GM18909 (cell line): ENCODE measurements around the gene TAGLN3.
"Not testable (repeated sequence)": the region's sequence is repeated elsewhere in the genome, so short reads cannot be mapped to it uniquely, and the experiment has no call there.

Experiments
- ATAC-seq: cut with Tn5 transposase; IDR thresholded peaks from one replicate; pipeline ENCODE4 v1.9.1; 2021; ENCODE audit warnings: mild to moderate bottlenecking; ENCODE audit not compliant: unreplicated experiment, poor library complexity

The TAGLN3 gene

GRCh38 chr3:112005091-112005672, 6.5 kb downstream of the TAGLN3 start:
- ATAC-seq: no peak

DNA sequence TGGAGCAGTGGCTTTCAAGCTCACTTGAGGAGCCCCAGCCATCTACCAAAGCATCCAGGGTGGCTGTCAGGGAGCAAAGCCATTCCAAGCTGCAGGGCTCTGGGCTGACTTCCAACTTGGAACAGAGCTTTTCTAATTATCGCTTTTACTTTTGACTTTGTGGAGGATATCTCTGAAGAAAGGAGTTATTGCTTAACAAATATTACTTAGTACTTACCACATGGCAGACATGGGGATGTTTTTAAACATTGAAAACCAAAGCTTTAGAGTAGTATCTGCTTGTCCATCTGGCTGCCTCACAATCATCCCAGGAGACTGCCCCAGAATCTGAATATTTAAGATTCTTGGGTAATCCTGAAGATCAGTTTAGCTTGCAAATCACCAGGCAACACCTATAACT, 8.9 kb downstream of the TAGLN3 start:
- no peak for ATAC-seq

DNA sequence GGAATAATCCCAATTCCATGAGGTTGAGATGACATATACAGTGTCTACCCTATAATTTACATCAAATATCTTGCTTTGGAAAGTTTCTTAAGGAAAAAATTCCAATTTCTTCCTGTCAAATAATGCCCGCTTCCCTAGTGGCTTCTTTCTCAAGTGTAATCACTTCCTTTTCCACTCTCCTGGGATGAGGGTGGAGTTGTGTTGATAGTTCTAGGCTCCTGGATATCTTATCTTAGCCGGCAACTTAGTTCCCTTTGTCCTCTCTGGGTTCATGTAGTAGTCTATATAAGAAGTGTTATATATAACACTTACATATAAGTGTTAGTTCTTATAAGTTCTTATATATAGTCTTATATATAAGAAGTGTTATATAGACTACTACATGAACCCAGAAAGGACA, 10.9 kb downstream of the TAGLN3 start:
- ATAC-seq: no peak

DNA sequence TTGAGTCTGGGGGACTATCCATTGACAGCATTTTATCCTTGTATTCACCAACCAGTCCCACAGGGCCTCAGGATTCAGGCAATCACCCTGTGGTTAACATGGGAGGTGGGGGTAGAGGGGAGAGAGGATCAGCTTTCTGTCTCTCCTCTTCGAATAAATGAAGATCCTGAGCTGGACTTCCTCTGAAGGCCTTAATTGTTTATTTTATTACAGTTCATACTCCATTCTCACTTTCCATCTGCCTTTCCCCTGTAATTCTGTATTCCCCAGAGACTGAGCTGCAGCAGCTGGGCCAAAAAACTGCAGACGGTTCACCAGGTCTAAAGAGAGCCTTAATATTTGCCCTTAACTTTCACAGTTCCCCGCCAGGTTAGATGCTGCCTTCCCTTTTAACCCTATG, 11.9 kb downstream of the TAGLN3 start:
- ATAC-seq: no peak

DNA sequence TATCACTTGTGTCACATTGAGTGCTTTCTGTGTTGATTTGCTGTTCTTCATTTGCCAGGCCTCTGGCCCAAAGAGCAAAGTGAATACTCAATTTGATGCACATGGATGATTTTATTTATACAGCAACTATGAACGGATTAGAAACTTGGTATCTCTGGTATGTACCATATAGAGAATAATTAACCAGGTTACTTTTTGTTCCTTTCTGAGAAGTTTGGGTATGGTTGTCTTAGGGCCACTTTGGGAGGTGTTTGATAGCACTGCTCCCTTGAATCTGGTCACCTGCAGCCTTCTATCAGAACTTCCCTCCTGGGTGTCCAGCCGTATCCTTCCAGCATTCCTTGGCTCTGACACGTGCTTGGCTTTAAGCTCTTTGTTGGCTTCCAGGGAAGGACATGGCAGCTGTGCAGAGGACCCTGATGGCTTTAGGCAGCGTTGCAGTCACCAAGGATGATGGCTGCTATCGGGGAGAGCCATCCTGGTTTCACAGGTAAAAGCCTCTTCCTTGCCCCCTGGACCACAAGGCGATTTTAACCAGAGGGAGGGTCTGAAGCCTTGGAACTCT, 12.7 kb downstream of the TAGLN3 start:
- ATAC-seq: no peak

DNA sequence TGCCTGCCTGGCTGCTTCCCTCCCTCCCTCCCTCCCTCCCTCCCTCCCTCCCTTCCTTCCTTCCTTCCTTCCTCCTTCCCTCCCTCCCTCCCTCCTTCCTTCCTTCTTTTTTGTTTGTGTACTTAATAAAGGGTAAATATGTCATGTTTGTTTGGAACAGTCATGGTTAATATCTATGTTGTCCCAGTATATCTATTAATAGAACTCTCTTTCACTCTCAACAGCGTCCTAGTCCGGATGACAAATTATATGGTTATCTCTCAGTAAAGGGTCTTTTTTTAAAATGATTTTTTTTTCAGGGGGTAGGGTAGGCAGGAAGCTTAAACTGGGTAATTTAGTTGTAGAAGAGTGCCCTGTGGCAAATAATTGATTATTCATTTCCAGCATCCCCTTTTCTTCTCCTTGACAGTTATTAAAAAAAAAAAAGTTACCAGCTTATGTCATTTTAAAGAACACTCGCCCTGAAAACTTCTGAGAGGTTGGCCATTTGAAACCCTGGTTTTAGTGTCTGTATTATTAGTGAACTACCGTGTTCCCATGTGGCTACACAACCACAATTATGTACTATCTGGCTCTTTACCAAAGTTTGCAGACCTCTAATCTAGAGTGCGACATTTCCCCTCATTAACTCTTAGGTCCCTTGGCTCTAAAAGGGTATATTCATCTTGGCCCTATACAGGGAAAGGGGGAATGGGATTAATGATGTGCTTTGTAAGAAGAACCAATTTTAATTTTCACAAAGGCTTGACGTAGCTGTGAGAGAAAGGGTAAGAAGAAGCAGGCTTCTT, 13.7 kb downstream of the TAGLN3 start:
- ATAC-seq: no peak

GRCh38 chr3:112013058-112013783, 14.5 kb downstream of the TAGLN3 start:
- peak; percentile 93 for ATAC-seq

GRCh38 chr3:112013784-112014143, 15.0 kb downstream of the TAGLN3 start:
- peak; percentile 29 for ATAC-seq

DNA sequence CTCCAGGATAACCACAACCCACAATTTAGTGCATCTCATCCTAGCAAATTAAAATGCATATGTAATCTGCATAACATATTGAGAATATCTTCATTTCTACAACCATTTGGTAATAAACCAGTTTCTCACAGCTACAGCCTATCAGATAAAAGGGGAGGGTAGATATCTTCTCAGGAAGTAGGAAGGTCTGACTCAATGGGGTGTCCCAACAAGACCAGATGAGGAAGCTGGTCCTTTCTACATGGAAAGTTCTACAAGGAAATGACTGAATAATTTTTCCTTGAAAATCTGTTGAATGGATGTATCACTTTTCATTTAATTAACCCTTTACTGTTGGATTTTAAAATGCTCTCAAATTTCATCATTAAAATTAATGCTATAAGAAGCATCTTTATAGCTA, 18.4 kb downstream of the TAGLN3 start:
- no peak for ATAC-seq

DNA sequence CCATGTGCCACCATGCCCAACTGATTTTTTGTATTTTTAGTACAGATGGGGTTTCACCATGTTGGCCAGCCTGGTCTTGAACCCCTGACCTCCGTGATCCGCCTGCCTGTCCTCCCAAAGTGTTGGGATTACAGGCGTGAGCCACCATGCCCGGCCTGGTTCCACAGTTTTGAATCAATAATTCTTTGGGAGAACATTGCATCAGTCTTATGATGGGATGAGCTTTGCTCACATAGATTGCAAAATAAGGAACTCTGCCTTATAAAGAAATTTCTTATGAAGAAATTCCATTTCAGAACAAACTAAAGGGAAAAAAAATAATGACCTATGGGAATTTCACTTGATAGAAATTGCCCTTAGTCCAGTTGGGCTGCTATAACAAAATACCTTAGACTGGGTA, 20.0 kb downstream of the TAGLN3 start:
- no peak for ATAC-seq

GRCh38 chr3:112019716-112020115, 21.0 kb downstream of the TAGLN3 start:
- ATAC-seq: no peak

DNA sequence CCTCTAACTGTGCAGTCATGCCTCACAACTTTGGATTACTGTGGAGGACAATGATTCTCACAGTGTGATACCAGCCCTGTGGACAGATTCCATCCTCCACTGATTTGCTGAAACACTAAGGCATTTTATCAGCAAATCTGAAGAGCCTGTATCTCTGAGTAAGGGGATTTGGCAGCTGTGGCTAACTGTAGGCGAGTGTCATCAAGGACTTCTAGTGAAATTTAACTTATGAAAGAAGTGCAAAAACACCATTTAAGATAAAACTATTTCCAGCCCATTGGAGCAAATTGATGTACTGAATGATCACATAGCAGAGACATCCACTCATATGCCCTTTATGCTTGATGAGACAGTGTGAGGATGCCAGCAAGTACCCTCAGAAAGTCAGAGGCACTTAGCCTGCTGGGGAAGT, 22.0 kb downstream of the TAGLN3 start:
- ATAC-seq: no peak

- no peak for ATAC-seq
These were observed 28.4 kb downstream of the TAGLN3 start for GRCh38 chr3:112027142-112027541.

- no peak for ATAC-seq
These were observed 29.1 kb downstream of the TAGLN3 start for GRCh38 chr3:112027826-112028225.

- no peak for ATAC-seq
These were observed 32.2 kb downstream of the TAGLN3 start for GRCh38 chr3:112030901-112031300.

DNA sequence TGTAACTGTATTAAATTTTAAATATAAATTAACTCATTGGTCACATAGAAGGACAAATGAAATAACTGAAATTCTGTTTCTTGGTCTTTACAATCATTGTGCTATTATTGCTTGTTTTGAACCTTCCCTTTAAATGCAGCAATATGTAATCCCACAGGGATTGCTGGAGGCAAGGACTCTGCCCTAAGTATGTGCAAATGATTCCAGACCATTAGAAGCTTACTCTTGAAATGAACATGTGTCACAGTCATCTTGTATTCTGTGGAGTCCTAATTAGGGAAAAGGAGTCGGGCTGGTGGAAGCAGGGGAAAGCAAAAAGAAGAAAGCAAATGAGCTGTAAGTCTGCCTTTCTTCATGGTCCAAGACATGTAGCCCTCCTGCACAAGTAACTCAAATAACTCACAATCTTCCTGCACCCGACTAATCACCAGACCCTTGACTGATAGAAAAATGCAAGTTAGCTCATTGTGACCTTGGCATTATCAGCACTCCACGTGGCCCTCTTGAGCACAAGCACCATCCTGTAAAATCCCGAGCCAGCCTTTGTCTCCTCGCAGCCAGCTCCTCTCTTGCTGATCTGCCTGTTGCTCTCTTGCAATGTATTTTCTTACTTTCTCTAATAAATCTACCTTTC, 33.5 kb downstream of the TAGLN3 start:
- ATAC-seq: no peak

DNA sequence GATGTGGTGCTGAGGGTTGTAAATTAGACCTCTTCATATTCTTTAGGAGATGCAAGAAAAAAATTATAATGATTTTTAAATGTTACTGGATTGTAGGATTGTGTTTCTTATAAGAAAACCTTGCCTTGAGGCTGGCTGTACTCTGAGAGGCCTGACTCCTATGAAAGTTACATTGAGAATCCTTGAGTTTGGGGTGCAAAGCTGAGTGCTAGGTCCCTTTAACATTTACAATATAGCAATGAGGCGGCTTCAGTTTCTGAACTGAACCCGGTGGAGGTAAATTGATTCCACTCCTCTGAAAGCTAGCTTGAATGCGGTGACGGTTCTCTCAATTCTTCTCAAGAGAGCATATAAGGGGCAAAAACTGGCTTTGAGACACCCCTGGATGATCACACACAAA, 35.7 kb downstream of the TAGLN3 start, which contains the start of gene TMPRSS7:
Gene TMPRSS7, plus strand, starts transcription at position 301 of the 400 bp plus-strand sequence. CDS start 110 bp downstream, outside the sequence.
- ATAC-seq: no peak

DNA sequence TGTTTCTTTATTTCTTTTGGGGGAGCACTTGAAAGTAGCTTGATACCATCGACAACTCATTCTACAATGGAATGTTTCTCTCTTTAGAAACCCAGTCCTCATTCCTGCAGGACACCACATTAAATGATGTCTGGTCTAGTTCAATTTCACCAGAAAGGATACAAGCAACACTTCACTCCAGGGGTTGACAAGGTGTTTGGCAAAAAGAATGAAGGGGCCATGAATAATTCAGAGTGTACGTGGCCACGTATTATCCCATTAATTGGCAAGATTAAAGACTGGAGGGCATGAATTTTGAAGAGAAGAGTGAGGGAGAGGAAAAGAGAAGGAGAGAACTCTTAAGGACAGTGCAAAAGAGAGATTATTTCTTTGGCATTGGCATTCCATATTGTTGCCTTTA, 36.5 kb downstream of the TAGLN3 start:
- ATAC-seq: no peak

- ATAC-seq: not testable (repeated sequence)
These were observed 38.5 kb downstream of the TAGLN3 start for GRCh38 chr3:112037194-112037593.

DNA sequence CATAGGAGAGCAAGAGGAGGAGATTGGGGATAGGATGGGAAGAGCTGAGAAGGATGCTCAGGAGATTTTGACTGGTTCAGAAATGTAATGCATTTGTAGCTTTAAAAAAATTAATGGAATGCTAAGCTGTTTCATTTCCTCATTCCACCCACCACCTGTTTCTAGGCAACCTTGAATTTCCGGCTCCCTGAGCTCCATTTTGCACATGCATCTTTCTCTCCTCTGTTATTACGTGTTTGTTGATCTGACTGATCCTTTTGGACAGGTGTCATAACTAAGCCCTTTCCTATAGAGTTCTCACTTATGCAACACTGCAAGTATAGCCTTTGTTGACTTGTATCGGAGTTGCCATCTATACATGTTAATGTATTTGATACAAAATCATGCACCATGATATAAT, 40.1 kb downstream of the TAGLN3 start:
- ATAC-seq: no peak

GRCh38 chr3:112041321-112041720, 42.6 kb downstream of the TAGLN3 start:
- ATAC-seq: no peak
